HepG2 (cell line): ENCODE data around the gene SYTL1. TPM values are rescaled to one million over a fixed set of nuclear protein-coding genes. Genes with fewer than 3 reads are reported as not detected.

Source experiments
- ATAC-seq: fragments of 200-7000 bp; cut with Tn5 transposase; 3 replicates; pipeline ENCODE4 v1.9.1; 2020; ENCODE audit warnings: mild to moderate bottlenecking, moderate library complexity
- BruUV-seq: library from RNA; stranded (reverse); fragments of 400-500 nt; replicated peaks from 2 replicates; lab custom pipeline; 2021; lab: Mats Ljungman, UMichigan
- CTCF ChIA-PET: fragments of 300-600 bp; formaldehyde crosslinking; extraction: SDS; loops from one replicate; lab custom pipeline; 2021; ENCODE audit warnings: low total read pairs, inconsistent platforms, low intra/inter-chr PET ratio; lab: Yijun Ruan, JAX
- POLR2A ChIA-PET: fragments of 350-600 bp; sonication (Branson Sonifier 250); formaldehyde crosslinking; loops from one replicate; lab custom pipeline; 2020; ENCODE audit warnings: antibody characterized with exemption, inconsistent platforms; lab: Yijun Ruan, JAX
- DNase-seq: peaks from one replicate; pipeline ENCODE4 v3.0.0-alpha.2; 2015; ENCODE audit warnings: low spot score
- FAIRE-seq: peaks from 3 replicates; lab custom pipeline; 2011; peaks lifted over from hg19 to GRCh38; lab: Jason Lieb, UNC
- H2AFZ ChIP-seq: one replicate; pipeline ENCODE4 v1.6.1; 2011; ENCODE audit warnings: low read length, inconsistent platforms
- H3K27ac ChIP-seq: fragments of 300-600 bp; 3 replicates; pipeline ENCODE4 v1.8.0; 2011; ENCODE audit warnings: mixed run types, mild to moderate bottlenecking, mixed read lengths, low read length, inconsistent platforms; ENCODE audit not compliant: insufficient read depth; ENCODE audit errors: extremely low read length
- H3K27me3 ChIP-seq, 2 experiments: fragments of 200-600 bp in 1 of 2; 2 replicates in 1 of 2; 3 replicates in 1 of 2; pipeline versions ENCODE4 v1.6.0 to v1.8.0; 2011; ENCODE audit warnings: low read length in 2 of 2, mild to moderate bottlenecking in 2 of 2, moderate library complexity in 2 of 2, inconsistent platforms in 1 of 2; ENCODE audit not compliant: insufficient read depth in 2 of 2, control insufficient read depth in 1 of 2
- H3K36me3 ChIP-seq, 2 experiments: fragments of 200-600 bp in 1 of 2; replicated peaks in 1 of 2; 2 replicates in 1 of 2; 3 replicates in 1 of 2; pipeline versions ENCODE4 v1.5.1 to v1.8.0; 2011; ENCODE audit warnings: low read length in 2 of 2, inconsistent platforms in 1 of 2; ENCODE audit not compliant: insufficient read depth in 2 of 2, control insufficient read depth in 1 of 2
- H3K4me1 ChIP-seq: 2 replicates; pipeline ENCODE4 v1.5.1; 2012; ENCODE audit warnings: low read length, inconsistent platforms; ENCODE audit not compliant: insufficient read depth
- H3K4me2 ChIP-seq: 2 replicates; pipeline ENCODE4 v1.6.0; 2011; ENCODE audit warnings: low read depth, low read length, inconsistent platforms
- H3K4me3 ChIP-seq, 3 experiments: fragments of 200-600 bp in 1 of 3; sonication (generic), shearing (Covaris generic) in 1 of 3; replicated peaks in 1 of 3; 2 replicates each; pipeline ENCODE4 v1.5.1; 2011 to 2016; ENCODE audit warnings: low read length in 3 of 3, inconsistent platforms in 2 of 3, low read depth in 2 of 3, mild to moderate bottlenecking in 2 of 3, control low read depth in 1 of 3, mixed read lengths in 1 of 3; ENCODE audit not compliant: insufficient read depth in 1 of 3
- H3K79me2 ChIP-seq: one replicate; pipeline ENCODE4 v1.6.1; 2011; ENCODE audit warnings: low read length, inconsistent platforms; ENCODE audit not compliant: insufficient read depth
- H3K9ac ChIP-seq: 2 replicates; pipeline ENCODE4 v1.6.0; 2011; ENCODE audit warnings: mild to moderate bottlenecking, low read depth, low read length, inconsistent platforms; ENCODE audit not compliant: insufficient read depth
- H3K9me3 ChIP-seq: 2 replicates; pipeline ENCODE4 v1.5.1; 2012; ENCODE audit warnings: mild to moderate bottlenecking, low read length
- H4K20me1 ChIP-seq: 2 replicates; pipeline ENCODE4 v1.6.0; 2011; ENCODE audit warnings: inconsistent platforms, mild to moderate bottlenecking, low read length, moderate library complexity; ENCODE audit not compliant: insufficient read depth
- ETV6 ChIP-seq: sonication (generic); formaldehyde crosslinking; conservative IDR thresholded peaks from 2 replicates; pipeline ENCODE4 v1.4.0; 2020; ENCODE audit warnings: missing genetic modification reagents
- HNRNPH1 ChIP-seq: fragments of 200-400 bp; formaldehyde crosslinking; optimal IDR thresholded peaks from 2 replicates; pipeline ENCODE3; 2017; ENCODE audit warnings: mild to moderate bottlenecking, low read depth, low read length
- NPAS2 ChIP-seq: sonication (generic); formaldehyde crosslinking; IDR thresholded peaks from 2 replicates; pipeline ENCODE4 v1.8.0; 2022; ENCODE audit warnings: mild to moderate bottlenecking, missing genetic modification reagents, borderline replicate concordance
- SMAD9 ChIP-seq: sonication (generic); formaldehyde crosslinking; IDR thresholded peaks from 2 replicates; pipeline ENCODE4 v1.5.1; 2020; ENCODE audit warnings: mild to moderate bottlenecking, missing genetic modification reagents
- SMC3 ChIP-seq: IDR thresholded peaks from 2 replicates; pipeline ENCODE4 v1.6.1; 2011; ENCODE audit warnings: low read length, improper control_type of control experiment
- STAG1 ChIP-seq: sonication (generic); formaldehyde crosslinking; IDR thresholded peaks from 2 replicates; pipeline ENCODE4 v1.4.0; 2020; ENCODE audit warnings: missing genetic modification reagents
- TOE1 ChIP-seq: sonication (generic); formaldehyde crosslinking; IDR thresholded peaks from 2 replicates; pipeline ENCODE4 v1.4.0; 2020; ENCODE audit warnings: mild to moderate bottlenecking, missing genetic modification reagents
- WGBS: methylation state at CpG from one replicate; pipeline ENCODE4 v1.1.6; 2017; ENCODE audit warnings: low lambda C conversion rate; 5-methylcytosine and 5-hydroxymethylcytosine counted together
- in situ Hi-C: cut with HindIII; loops from 2 replicates; pipeline ENCODE4 v1.10.0; 2017; ENCODE audit warnings: low pct_unique_long_range_greater_than_20kb; ENCODE audit not compliant: extremely low pct_ligation_motif_present
- intact Hi-C: fragments of 100-400 bp; cut with micrococcal nuclease; formaldehyde crosslinking; loops from one replicate; pipeline ENCODE4 v1.10.0; 2022; ENCODE audit not compliant: unreplicated experiment
- polyA plus RNA-seq, 8 experiments: library from polyadenylated mRNA; depleted of rRNA in 3 of 8; stranded (reverse) in 7 of 8; unstranded in 1 of 8; fragments of >200 nt; fragmentation: Illumina TruSeq in 4 of 8; extraction: Trizol in 4 of 8; gene quantifications; 2 replicates each; pipeline versions ENCODE4 v1.2.1 to v1.2.3, GENCODE V29; 2011 to 2016; ENCODE audit warnings: low read depth in 4 of 8, missing spikeins in 1 of 8, mixed read lengths in 1 of 8; ENCODE audit not compliant: insufficient read depth in 1 of 8
- total RNA-seq, 5 experiments: library from RNA; depleted of rRNA; stranded (reverse); fragments of >200 nt; fragmentation: Illumina TruSeq; extraction: Trizol; gene quantifications; 2 replicates each; pipeline ENCODE4 v1.2.3, GENCODE V29; 2016; ENCODE audit warnings: low read depth in 1 of 5
- TF ChIP-seq, protein P1 (sequence below): sonication (generic); formaldehyde crosslinking; IDR thresholded peaks from 2 replicates; pipeline ENCODE4 v1.5.0; 2020; ENCODE audit warnings: mild to moderate bottlenecking, missing genetic modification reagents, moderate library complexity
- TF ChIP-seq, protein P2 (sequence below): sonication (generic); formaldehyde crosslinking; IDR thresholded peaks from 2 replicates; pipeline ENCODE4 v1.4.0; 2020; ENCODE audit warnings: missing genetic modification reagents, borderline replicate concordance

The SYTL1 gene
- total and polyA plus RNA-seq, 2 of the 13 experiments (the other 11 are each of a cell fraction or from before 2014, with no cell fraction given) = 11.1 to 17.8 TPM

DNA sequence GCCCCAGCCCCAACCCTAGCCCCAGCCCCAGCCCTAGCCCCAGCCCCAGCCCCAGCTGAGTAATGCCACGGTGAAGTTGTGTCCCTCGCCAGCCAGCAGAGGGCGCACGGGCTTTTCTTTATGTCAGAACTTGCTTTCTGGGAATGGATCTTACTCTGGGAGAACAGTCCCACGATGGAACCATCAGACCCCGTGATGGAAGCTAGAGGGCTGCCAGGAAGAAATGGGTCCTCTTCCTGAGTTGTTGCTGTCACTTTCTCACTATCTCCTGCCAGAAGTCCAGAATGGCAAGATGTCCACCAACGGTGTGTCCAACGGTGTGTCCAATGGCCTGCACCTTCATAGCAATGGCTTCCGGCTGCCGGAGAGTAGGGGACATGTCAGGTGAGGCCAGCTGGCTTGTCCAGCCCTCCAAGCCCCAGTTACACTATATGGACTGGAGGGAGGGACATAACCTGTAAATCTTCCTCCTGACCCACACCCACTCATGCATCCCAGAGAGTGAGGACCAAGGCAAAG is 45.0 kb upstream of the SYTL1 start:
- Histone ChIP-seq H4K20me1 (no peaks in the 10 kb centered on the region), H3K27ac (no peak overlapping the region), H3K4me1 (no peaks in the 10 kb centered on the region; the same call in 1 of the 2 replicates), H2AFZ (no peak overlapping the region), H3K4me3 (no peak overlapping the region), H3K79me2 (no peaks in the 10 kb centered on the region), H3K4me2 (no peak overlapping the region), H3K27me3 (no peaks in the 10 kb centered on the region), H3K36me3 (peaks cover 0 to 24% of the 10 kb centered on the region in 2 experiments; a peak in 2 of 5 replicates), H3K9me3 (no peaks in the 10 kb centered on the region), H3K9ac (no peak overlapping the region)
- TF ChIP-seq STAG1 (CRISPR knock-in tag) (peak; percentile 57), ETV6 (CRISPR knock-in tag) (no peak), SMAD9 (CRISPR knock-in tag) (no peak), SMC3 (peak; percentile 29)
- TF ChIP-seq, protein P1, sequence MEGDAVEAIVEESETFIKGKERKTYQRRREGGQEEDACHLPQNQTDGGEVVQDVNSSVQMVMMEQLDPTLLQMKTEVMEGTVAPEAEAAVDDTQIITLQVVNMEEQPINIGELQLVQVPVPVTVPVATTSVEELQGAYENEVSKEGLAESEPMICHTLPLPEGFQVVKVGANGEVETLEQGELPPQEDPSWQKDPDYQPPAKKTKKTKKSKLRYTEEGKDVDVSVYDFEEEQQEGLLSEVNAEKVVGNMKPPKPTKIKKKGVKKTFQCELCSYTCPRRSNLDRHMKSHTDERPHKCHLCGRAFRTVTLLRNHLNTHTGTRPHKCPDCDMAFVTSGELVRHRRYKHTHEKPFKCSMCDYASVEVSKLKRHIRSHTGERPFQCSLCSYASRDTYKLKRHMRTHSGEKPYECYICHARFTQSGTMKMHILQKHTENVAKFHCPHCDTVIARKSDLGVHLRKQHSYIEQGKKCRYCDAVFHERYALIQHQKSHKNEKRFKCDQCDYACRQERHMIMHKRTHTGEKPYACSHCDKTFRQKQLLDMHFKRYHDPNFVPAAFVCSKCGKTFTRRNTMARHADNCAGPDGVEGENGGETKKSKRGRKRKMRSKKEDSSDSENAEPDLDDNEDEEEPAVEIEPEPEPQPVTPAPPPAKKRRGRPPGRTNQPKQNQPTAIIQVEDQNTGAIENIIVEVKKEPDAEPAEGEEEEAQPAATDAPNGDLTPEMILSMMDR = peak; percentile 75
- intact Hi-C loops = no loop called here
- no TSS peak for BruUV-seq
- FAIRE-seq (no peak), DNase-seq (peak; percentile 31), ATAC-seq (peak; percentile 78)
- ChIA-PET CTCF (interaction anchor here (1.2 kb wide), 1 partner anchor 99 kb away, joined by 4 read pairs; no protein-coding TSS in a partner anchor), POLR2A (interaction anchor here (0.5 kb wide), 1 partner anchor 98 kb away, joined by 3 read pairs; no protein-coding TSS in a partner anchor)
- WGBS = 30% methylated on average over 6 of the region's 10 CpGs
- in situ Hi-C loops = loop anchor here (5.0 to 10.0 kb wide), 2 partner anchors 95 to 308 kb away; partner anchors contain the start of genes AHDC1 and GPR3

DNA sequence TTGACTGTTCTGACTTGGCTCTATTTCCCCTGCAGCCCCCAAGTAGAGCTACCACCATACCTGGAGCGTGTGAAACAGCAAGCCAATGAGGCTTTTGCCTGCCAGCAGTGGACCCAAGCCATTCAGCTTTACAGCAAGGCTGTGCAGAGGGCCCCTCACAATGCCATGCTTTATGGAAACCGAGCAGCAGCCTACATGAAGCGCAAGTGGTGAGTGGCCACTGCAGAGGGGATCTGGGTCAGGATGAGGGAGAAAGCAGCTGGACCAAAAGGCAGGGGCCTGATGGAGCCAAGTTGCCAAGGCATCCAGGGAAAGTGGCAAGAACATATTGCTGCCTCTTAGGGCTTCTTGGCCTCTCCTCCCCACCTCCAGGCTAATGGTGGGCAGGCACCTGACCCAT is 43.9 kb upstream of the SYTL1 start:
- FAIRE-seq (no peak), ATAC-seq (no peak), DNase-seq (no peak)
- in situ Hi-C loops (loop anchor here (5.0 to 10.0 kb wide), 2 partner anchors 94 to 307 kb away; partner anchors contain the start of genes AHDC1 and GPR3), intact Hi-C loops (no loop called here)
- ChIA-PET POLR2A (no interaction called here), CTCF (no interaction called here)
- no peaks in the 10 kb centered on the region for H3K9me3 ChIP-seq
- H4K20me1 ChIP-seq = no peaks in the 10 kb centered on the region
- H3K79me2 ChIP-seq = no peaks in the 10 kb centered on the region
- H3K4me1 ChIP-seq = no peaks in the 10 kb centered on the region
- H3K27me3 ChIP-seq = no peaks in the 10 kb centered on the region
- H3K4me2 ChIP-seq = no peak overlapping the region
- H2AFZ ChIP-seq = no peak overlapping the region
- H3K9ac ChIP-seq = no peak overlapping the region
- BruUV-seq = no TSS peak
- peaks cover 0 to 24% of the 10 kb centered on the region in 2 experiments; a peak in 2 of 5 replicates for H3K36me3 ChIP-seq
- no peak overlapping the region for H3K4me3 ChIP-seq
- no peak overlapping the region for H3K27ac ChIP-seq
- 81% methylated on average over 3 of the region's 3 CpGs for WGBS
- no peak for TF ChIP-seq TOE1
- TF ChIP-seq NPAS2 = no peak
- no peak for TF ChIP-seq HNRNPH1
- TF ChIP-seq, protein P2, sequence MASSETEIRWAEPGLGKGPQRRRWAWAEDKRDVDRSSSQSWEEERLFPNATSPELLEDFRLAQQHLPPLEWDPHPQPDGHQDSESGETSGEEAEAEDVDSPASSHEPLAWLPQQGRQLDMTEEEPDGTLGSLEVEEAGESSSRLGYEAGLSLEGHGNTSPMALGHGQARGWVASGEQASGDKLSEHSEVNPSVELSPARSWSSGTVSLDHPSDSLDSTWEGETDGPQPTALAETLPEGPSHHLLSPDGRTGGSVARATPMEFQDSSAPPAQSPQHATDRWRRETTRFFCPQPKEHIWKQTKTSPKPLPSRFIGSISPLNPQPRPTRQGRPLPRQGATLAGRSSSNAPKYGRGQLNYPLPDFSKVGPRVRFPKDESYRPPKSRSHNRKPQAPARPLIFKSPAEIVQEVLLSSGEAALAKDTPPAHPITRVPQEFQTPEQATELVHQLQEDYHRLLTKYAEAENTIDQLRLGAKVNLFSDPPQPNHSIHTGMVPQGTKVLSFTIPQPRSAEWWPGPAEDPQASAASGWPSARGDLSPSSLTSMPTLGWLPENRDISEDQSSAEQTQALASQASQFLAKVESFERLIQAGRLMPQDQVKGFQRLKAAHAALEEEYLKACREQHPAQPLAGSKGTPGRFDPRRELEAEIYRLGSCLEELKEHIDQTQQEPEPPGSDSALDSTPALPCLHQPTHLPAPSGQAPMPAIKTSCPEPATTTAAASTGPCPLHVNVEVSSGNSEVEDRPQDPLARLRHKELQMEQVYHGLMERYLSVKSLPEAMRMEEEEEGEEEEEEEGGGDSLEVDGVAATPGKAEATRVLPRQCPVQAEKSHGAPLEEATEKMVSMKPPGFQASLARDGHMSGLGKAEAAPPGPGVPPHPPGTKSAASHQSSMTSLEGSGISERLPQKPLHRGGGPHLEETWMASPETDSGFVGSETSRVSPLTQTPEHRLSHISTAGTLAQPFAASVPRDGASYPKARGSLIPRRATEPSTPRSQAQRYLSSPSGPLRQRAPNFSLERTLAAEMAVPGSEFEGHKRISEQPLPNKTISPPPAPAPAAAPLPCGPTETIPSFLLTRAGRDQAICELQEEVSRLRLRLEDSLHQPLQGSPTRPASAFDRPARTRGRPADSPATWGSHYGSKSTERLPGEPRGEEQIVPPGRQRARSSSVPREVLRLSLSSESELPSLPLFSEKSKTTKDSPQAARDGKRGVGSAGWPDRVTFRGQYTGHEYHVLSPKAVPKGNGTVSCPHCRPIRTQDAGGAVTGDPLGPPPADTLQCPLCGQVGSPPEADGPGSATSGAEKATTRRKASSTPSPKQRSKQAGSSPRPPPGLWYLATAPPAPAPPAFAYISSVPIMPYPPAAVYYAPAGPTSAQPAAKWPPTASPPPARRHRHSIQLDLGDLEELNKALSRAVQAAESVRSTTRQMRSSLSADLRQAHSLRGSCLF (CRISPR knock-in tag) = no peak
